CD8-positive, alpha-beta memory T cell (primary cell): ENCODE measurements around the gene GBP5. TPM values are rescaled to one million over a fixed set of nuclear protein-coding genes. Genes with fewer than 3 reads are reported as not detected.
A peak's percentile ranks its signal among the peaks of the same experiment; 100 is the strongest.
"Not testable (repeated sequence)": the region's sequence is repeated elsewhere in the genome, so short reads cannot be mapped to it uniquely, and the experiment has no call there.

ENCODE experiments used
- CTCF ChIA-PET: fragments of 350-600 bp; sonication (Branson Sonifier 250); formaldehyde crosslinking; loops from one replicate; lab custom pipeline; 2021; ENCODE audit warnings: antibody characterized with exemption; lab: Charles Lee
- POLR2A ChIA-PET: fragments of 350-600 bp; sonication (Branson Sonifier 250); formaldehyde crosslinking; loops from one replicate; lab custom pipeline; 2021; ENCODE audit warnings: antibody characterized with exemption; lab: Charles Lee
- DNase-seq, 5 donors: peaks; one replicate each; pipeline versions ENCODE4 v3.0.0 to v3.0.0-alpha.2; 2020 to 2022; ENCODE audit warnings: mixed read lengths in 1 of 5
- H3K27ac ChIP-seq: one replicate; pipeline ENCODE4 v1.7.0; 2013; ENCODE audit warnings: low read depth, mild to moderate bottlenecking, low read length, moderate library complexity
- H3K27me3 ChIP-seq: 2 replicates; pipeline ENCODE4 v1.7.0; 2013; ENCODE audit warnings: low read length, mild to moderate bottlenecking; ENCODE audit not compliant: insufficient read depth, poor library complexity, severe bottlenecking
- H3K36me3 ChIP-seq: 2 replicates; pipeline ENCODE4 v1.7.0; 2013; ENCODE audit warnings: mild to moderate bottlenecking, low read length, moderate library complexity; ENCODE audit not compliant: insufficient read depth
- H3K4me1 ChIP-seq: 2 replicates; pipeline ENCODE4 v1.7.0; 2013; ENCODE audit warnings: mild to moderate bottlenecking, low read length, moderate library complexity; ENCODE audit not compliant: insufficient read depth
- H3K4me3 ChIP-seq: 2 replicates; pipeline ENCODE4 v1.7.0; 2013; ENCODE audit warnings: mild to moderate bottlenecking, low read length
- H3K9me3 ChIP-seq: 2 replicates; pipeline ENCODE4 v1.7.0; 2013; ENCODE audit warnings: mild to moderate bottlenecking, low read length
- H3K27ac Mint-ChIP-seq, 8 donors: one replicate each; pipeline ENCODE4 v1.8.0; 2020 to 2021; ENCODE audit warnings: mixed read lengths in 8 of 8, mild to moderate bottlenecking in 6 of 8, inconsistent platforms in 3 of 8, moderate library complexity in 3 of 8
- H3K27me3 Mint-ChIP-seq, 2 donors: one replicate each; pipeline ENCODE4 v1.8.0; 2020 to 2021; ENCODE audit warnings: mixed read lengths in 2 of 2, mild to moderate bottlenecking in 1 of 2, moderate library complexity in 1 of 2
- H3K36me3 Mint-ChIP-seq, 3 donors: one replicate each; pipeline ENCODE4 v1.8.0; 2020 to 2021; ENCODE audit warnings: mixed read lengths in 3 of 3, inconsistent platforms in 1 of 3, mild to moderate bottlenecking in 1 of 3
- H3K4me1 Mint-ChIP-seq, 3 donors: one replicate each; pipeline ENCODE4 v1.8.0; 2020 to 2021; ENCODE audit warnings: mixed read lengths in 3 of 3, inconsistent platforms in 1 of 3, mild to moderate bottlenecking in 1 of 3
- H3K4me3 Mint-ChIP-seq, 7 donors: one replicate each; pipeline ENCODE4 v1.8.0; 2020 to 2021; ENCODE audit warnings: mixed read lengths in 7 of 7, mild to moderate bottlenecking in 6 of 7, moderate library complexity in 4 of 7, inconsistent platforms in 2 of 7
- H3K9me3 Mint-ChIP-seq, 5 donors: one replicate each; pipeline ENCODE4 v1.8.0; 2020 to 2022; ENCODE audit warnings: mixed read lengths in 5 of 5, mild to moderate bottlenecking in 3 of 5, moderate library complexity in 2 of 5, inconsistent platforms in 1 of 5
- polyA plus RNA-seq: library from polyadenylated mRNA; unstranded; fragments of 300-500 nt; fragmentation: Illumina TruSeq; gene quantifications from one replicate; pipeline ENCODE4 v1.2.3, GENCODE V29; 2021
- total RNA-seq, 2 experiments: library from RNA; stranded (reverse); gene quantifications; one replicate each; pipeline ENCODE4 v1.2.3, GENCODE V29; 2021

Gene GBP5
- total and polyA plus RNA-seq, 3 experiments from 2014 or later = 67.2 to 180 (median 74.5) TPM

- DNase-seq = no peak
- no peak overlapping the region for H3K27ac Mint-ChIP-seq
- no peak overlapping the region for H3K27ac ChIP-seq
- H3K4me3 Mint-ChIP-seq = no peak overlapping the region
- no peaks in the 10 kb centered on the region for H3K36me3 ChIP-seq
- no peaks in the 10 kb centered on the region for H3K27me3 Mint-ChIP-seq
- ChIA-PET CTCF (no interaction called here), POLR2A (no interaction called here)
- H3K36me3 Mint-ChIP-seq = peaks cover 0 to 16% (median 5%) of the 10 kb centered on the region in 3 donors
- H3K9me3 ChIP-seq = no peaks in the 10 kb centered on the region
- peaks cover 32 to 53% (median 43%) of the 10 kb centered on the region in 3 donors for H3K4me1 Mint-ChIP-seq
- H3K4me3 ChIP-seq = no peak overlapping the region
- H3K4me1 ChIP-seq = peaks cover 54% of the 10 kb centered on the region
- no peaks in the 10 kb centered on the region for H3K27me3 ChIP-seq
- H3K9me3 Mint-ChIP-seq = peaks cover 0 to 3% (median 0%) of the 10 kb centered on the region in 5 donors
Measured at GRCh38 chr1:89306273-89306672, 33.6 kb upstream of the GBP5 start.

- POLR2A ChIA-PET = no interaction called here
- CTCF ChIA-PET = no interaction called here
- Mint-ChIP-seq H3K27me3 (no peaks in the 10 kb centered on the region), H3K4me3 (no peak overlapping the region), H3K27ac (peak overlapping the region in 1 of 8 donors; percentile 77), H3K9me3 (peaks cover 0 to 3% (median 0%) of the 10 kb centered on the region in 5 donors), H3K36me3 (peaks cover 0 to 16% (median 5%) of the 10 kb centered on the region in 3 donors), H3K4me1 (peaks cover 24 to 50% (median 37%) of the 10 kb centered on the region in 3 donors)
- Histone ChIP-seq H3K27ac (no peak overlapping the region), H3K4me3 (no peak overlapping the region), H3K36me3 (no peaks in the 10 kb centered on the region), H3K9me3 (no peaks in the 10 kb centered on the region), H3K4me1 (peaks cover 46% of the 10 kb centered on the region), H3K27me3 (no peaks in the 10 kb centered on the region)
- DNase-seq = no peak
Measured at GRCh38 chr1:89305493-89305892, 32.8 kb upstream of the GBP5 start.

DNA sequence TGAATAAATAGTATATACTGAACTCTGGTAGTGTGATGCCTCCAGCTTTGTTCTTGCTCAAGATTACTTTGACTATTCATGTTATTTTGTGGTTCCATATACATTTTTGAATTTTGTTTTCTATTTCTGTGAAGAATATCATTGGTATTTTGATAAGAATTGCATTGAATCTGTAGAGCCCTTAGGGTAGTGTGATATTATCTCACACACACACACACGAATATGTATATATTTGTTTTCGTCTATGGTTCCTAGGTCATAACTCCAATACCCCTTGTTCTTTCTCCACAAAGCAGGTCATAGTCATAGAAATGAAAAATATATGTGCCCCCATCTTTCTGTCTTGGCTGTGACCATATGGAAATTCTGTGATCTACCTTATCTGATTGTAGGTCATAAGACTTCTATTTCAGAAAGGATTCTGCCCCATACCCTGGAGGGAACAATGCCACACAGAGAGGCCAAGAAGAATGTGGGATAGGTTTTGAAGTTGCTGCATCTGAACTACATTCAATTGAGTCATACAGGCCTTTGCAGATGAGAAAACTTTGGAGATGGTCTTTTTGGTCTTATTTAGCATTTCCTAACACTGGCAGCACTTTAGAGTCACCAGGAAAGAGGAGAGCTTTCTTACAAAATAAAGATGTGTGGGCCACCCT lies 32.0 kb upstream of the GBP5 start:
- no peak overlapping the region for H3K27ac Mint-ChIP-seq
- H3K27me3 Mint-ChIP-seq = no peaks in the 10 kb centered on the region
- CTCF ChIA-PET = no interaction called here
- Histone ChIP-seq H3K27ac (no peak overlapping the region), H3K27me3 (no peaks in the 10 kb centered on the region), H3K36me3 (no peaks in the 10 kb centered on the region), H3K9me3 (no peaks in the 10 kb centered on the region), H3K4me1 (peaks cover 38% of the 10 kb centered on the region), H3K4me3 (no peak overlapping the region)
- H3K36me3 Mint-ChIP-seq = peaks cover 0 to 15% (median 3%) of the 10 kb centered on the region in 3 donors
- H3K9me3 Mint-ChIP-seq = peaks cover 0 to 3% (median 0%) of the 10 kb centered on the region in 5 donors
- H3K4me3 Mint-ChIP-seq = no peak overlapping the region
- DNase-seq = no peak
- POLR2A ChIA-PET = no interaction called here
- peaks cover 21 to 50% (median 37%) of the 10 kb centered on the region in 3 donors for H3K4me1 Mint-ChIP-seq

- peaks cover 0 to 8% (median 1%) of the 10 kb centered on the region in 3 donors for H3K36me3 Mint-ChIP-seq
Measured at GRCh38 chr1:89302697-89303332, 30.2 kb upstream of the GBP5 start.

GRCh38 chr1:89299739-89300463 lies 27.2 kb upstream of the GBP5 start:
- H3K27me3 ChIP-seq, DNase-seq, CTCF ChIA-PET, H3K9me3 Mint-ChIP-seq, H3K27me3 Mint-ChIP-seq, H3K36me3 Mint-ChIP-seq, H3K36me3 ChIP-seq, H3K27ac ChIP-seq, H3K9me3 ChIP-seq, H3K4me3 ChIP-seq: not testable (repeated sequence)
- POLR2A ChIA-PET = interaction anchor here (1.4 kb wide), 1 partner anchor 13 kb away, joined by 5 read pairs; no protein-coding TSS in a partner anchor
- Mint-ChIP-seq H3K4me1 (peaks cover 26 to 51% (median 41%) of the 10 kb centered on the region in 3 donors), H3K27ac (peak overlapping the region in 5 of 8 donors; percentile 2 to 71 (median 6)), H3K4me3 (peak overlapping the region in 2 of 7 donors; percentile 4 to 40)
- peaks cover 15% of the 10 kb centered on the region for H3K4me1 ChIP-seq

More at GRCh38 chr1:89302697-89303332, 30.2 kb upstream of the GBP5 start:
- CTCF ChIA-PET = interaction anchor here (2.0 kb wide), 1 partner anchor 9 kb away, joined by 6 read pairs; no protein-coding TSS in a partner anchor
- Mint-ChIP-seq H3K4me1 (peaks cover 13 to 48% (median 31%) of the 10 kb centered on the region in 3 donors), H3K4me3 (no peak overlapping the region), H3K27me3 (no peaks in the 10 kb centered on the region), H3K27ac (no peak overlapping the region), H3K9me3 (peaks cover 0 to 3% (median 0%) of the 10 kb centered on the region in 5 donors)
- Histone ChIP-seq H3K27me3 (no peaks in the 10 kb centered on the region), H3K4me3 (no peak overlapping the region), H3K4me1 (peaks cover 26% of the 10 kb centered on the region), H3K9me3 (no peaks in the 10 kb centered on the region), H3K36me3 (no peaks in the 10 kb centered on the region), H3K27ac (no peak overlapping the region)
- POLR2A ChIA-PET = interaction anchor here (1.2 kb wide), 1 partner anchor 16 kb away, joined by 3 read pairs; no protein-coding TSS in a partner anchor
- no peak for DNase-seq

GRCh38 chr1:89298461-89298860 lies 25.8 kb upstream of the GBP5 start:
- Histone ChIP-seq H3K27ac (no peak overlapping the region), H3K36me3 (no peaks in the 10 kb centered on the region), H3K4me3 (no peak overlapping the region), H3K4me1 (peaks cover 24% of the 10 kb centered on the region), H3K27me3 (no peaks in the 10 kb centered on the region), H3K9me3 (no peaks in the 10 kb centered on the region)
- CTCF ChIA-PET = no interaction called here
- H3K9me3 Mint-ChIP-seq = peaks cover under 1 to 7% (median 2%) of the 10 kb centered on the region in 5 donors
- POLR2A ChIA-PET = interaction anchor here (0.6 kb wide), 1 partner anchor 26 kb away, joined by 3 read pairs; the partner anchor contains the start of gene GBP5
- H3K36me3 Mint-ChIP-seq = peaks cover under 1 to 10% (median 4%) of the 10 kb centered on the region in 3 donors
- H3K27ac Mint-ChIP-seq = peak overlapping the region in 1 of 8 donors; percentile 43
- no peaks in the 10 kb centered on the region for H3K27me3 Mint-ChIP-seq
- no peak overlapping the region for H3K4me3 Mint-ChIP-seq
- peaks cover 30 to 66% (median 54%) of the 10 kb centered on the region in 3 donors for H3K4me1 Mint-ChIP-seq
- DNase-seq = no peak

DNA sequence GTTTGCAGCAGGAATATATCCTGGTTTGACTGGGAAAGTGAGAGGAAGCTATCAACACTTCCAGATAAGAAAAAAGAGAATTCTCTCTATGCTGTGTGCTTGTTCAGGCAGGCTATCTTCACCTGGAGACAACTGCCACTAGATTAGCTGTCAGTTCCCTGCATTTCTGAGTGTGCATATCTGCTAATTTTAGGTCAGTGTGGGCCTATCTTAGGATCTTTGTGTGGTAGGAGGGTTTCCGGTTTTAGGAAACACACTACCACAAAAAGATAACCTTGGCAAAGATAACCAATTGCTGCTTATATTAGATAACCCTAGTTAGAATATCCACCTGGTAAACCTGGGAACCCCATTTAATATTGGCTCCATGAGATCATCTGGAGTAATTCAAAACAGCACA lies 22.5 kb upstream of the GBP5 start:
- H3K36me3 Mint-ChIP-seq = peaks cover 4 to 25% (median 4%) of the 10 kb centered on the region in 3 donors
- peaks cover 30 to 72% (median 49%) of the 10 kb centered on the region in 3 donors for H3K4me1 Mint-ChIP-seq
- H3K9me3 Mint-ChIP-seq = peaks cover 4 to 20% (median 12%) of the 10 kb centered on the region in 5 donors

More for the DNA sequence above, 22.5 kb upstream of the GBP5 start:
- Histone ChIP-seq H3K9me3 (no peaks in the 10 kb centered on the region), H3K36me3 (no peaks in the 10 kb centered on the region), H3K27ac (no peak overlapping the region), H3K4me3 (no peak overlapping the region), H3K4me1 (peaks cover 24% of the 10 kb centered on the region), H3K27me3 (no peaks in the 10 kb centered on the region)
- CTCF ChIA-PET = interaction anchor here (1.2 to 2.1 kb wide), 3 partner anchors 10 to 63 kb away, joined by 3 to 6 read pairs (median 5); partner anchors contain the start of gene GBP5
- Mint-ChIP-seq H3K4me3 (peak overlapping the region in 5 of 7 donors; percentile 2 to 55 (median 52)), H3K27ac (peak overlapping the region in 1 of 8 donors; percentile 23), H3K27me3 (no peaks in the 10 kb centered on the region)
- POLR2A ChIA-PET = no interaction called here
- peak in 1 of 5 donors; percentile 29 for DNase-seq
